A673 (cell line): Measurements from ENCODE around the gene PPP1R14B. TPM values are rescaled to one million over a fixed set of nuclear protein-coding genes. Genes with fewer than 3 reads are reported as not detected.
A peak's percentile ranks its signal among the peaks of the same experiment; 100 is the strongest.

Experiments
- Bru-seq: library from RNA; stranded (reverse); fragments of 400-500 nt; gene quantifications from one replicate; lab custom pipeline; 2021; lab: Mats Ljungman, UMichigan
- BruChase-seq, 2 experiments: library from RNA; stranded (reverse); fragments of 400-500 nt; gene quantifications; one replicate each; lab custom pipeline; 2021; lab: Mats Ljungman, UMichigan
- BruUV-seq: library from RNA; stranded (reverse); fragments of 400-500 nt; replicated peaks from 2 replicates; lab custom pipeline; 2021; lab: Mats Ljungman, UMichigan
- CTCF ChIA-PET: fragments of 300-600 bp; sonication (Branson Sonifier 250); formaldehyde crosslinking; loops from one replicate; lab custom pipeline; 2022; ENCODE audit warnings: antibody characterized with exemption; lab: Charles Lee
- POLR2A ChIA-PET: fragments of 300-600 bp; sonication (Branson Sonifier 250); formaldehyde crosslinking; loops from one replicate; lab custom pipeline; 2022; ENCODE audit warnings: antibody characterized with exemption; ENCODE audit not compliant: low non-redundant PET; lab: Charles Lee
- DNase-seq: peaks from one replicate; pipeline ENCODE4 v3.0.0-alpha.2; 2015; ENCODE audit warnings: low spot score
- H3K27ac ChIP-seq: fragments of 200-600 bp; sonication (generic); 2 replicates; pipeline ENCODE4 v1.5.1; 2016; ENCODE audit warnings: mixed run types, low read depth, mild to moderate bottlenecking, mixed read lengths, antibody characterized with exemption, low read length; ENCODE audit not compliant: poor library complexity, severe bottlenecking
- H3K27me3 ChIP-seq: fragments of 200-600 bp; sonication (generic); replicated peaks from 2 replicates; pipeline ENCODE4 v1.6.1; 2017; ENCODE audit warnings: mixed run types, low read depth, mild to moderate bottlenecking, mixed read lengths, antibody characterized with exemption, low read length; ENCODE audit not compliant: insufficient read depth, poor library complexity
- H3K36me3 ChIP-seq: fragments of 200-600 bp; sonication (generic); 2 replicates; pipeline ENCODE4 v1.6.1; 2016; ENCODE audit warnings: mixed run types, mild to moderate bottlenecking, mixed read lengths, antibody characterized with exemption, low read length; ENCODE audit not compliant: insufficient read depth, poor library complexity, severe bottlenecking
- H3K4me1 ChIP-seq: fragments of 200-600 bp; sonication (generic); 2 replicates; pipeline ENCODE4 v1.6.1; 2017; ENCODE audit warnings: mixed run types, mild to moderate bottlenecking, mixed read lengths, antibody characterized with exemption, low read length; ENCODE audit not compliant: insufficient read depth, poor library complexity, severe bottlenecking
- H3K4me3 ChIP-seq: fragments of 200-600 bp; sonication (generic); 2 replicates; pipeline ENCODE4 v1.5.1; 2016; ENCODE audit warnings: low read depth, mixed run types, mild to moderate bottlenecking, mixed read lengths, low read length; ENCODE audit not compliant: poor library complexity, severe bottlenecking
- H3K9me3 ChIP-seq: fragments of 200-600 bp; sonication (generic); 2 replicates; pipeline ENCODE4 v1.6.1; 2016; ENCODE audit warnings: mixed run types, low read depth, mild to moderate bottlenecking, mixed read lengths, antibody characterized with exemption, low read length; ENCODE audit not compliant: poor library complexity, severe bottlenecking
- EZH2 ChIP-seq: fragments of 200-600 bp; sonication (generic); IDR thresholded peaks from 2 replicates; pipeline ENCODE4 v1.6.1; 2017; ENCODE audit warnings: borderline replicate concordance, low read depth, mild to moderate bottlenecking, mixed read lengths, antibody characterized with exemption, low read length; ENCODE audit not compliant: poor library complexity, severe bottlenecking
- intact Hi-C: fragments of 100-400 bp; cut with micrococcal nuclease; formaldehyde crosslinking; loops from one replicate; pipeline ENCODE4 v1.10.0; 2022; ENCODE audit not compliant: unreplicated experiment
- long read RNA-seq: library from polyadenylated mRNA; stranded (forward); transcript quantifications from one replicate; pipeline ENCODE4 v2.0.0, GENCODE V29; 2022
- total RNA-seq: library from RNA; stranded (reverse); gene quantifications from 2 replicates; pipeline ENCODE4 v1.2.3, GENCODE V29; 2021
- TF ChIP-seq, protein P1 (sequence below): fragments of 300-800, 200-600 bp; sonication (generic); conservative IDR thresholded peaks from 2 replicates; pipeline ENCODE4 v1.5.1; 2017; ENCODE audit warnings: low read depth, mild to moderate bottlenecking, antibody characterized with exemption, low read length, moderate library complexity, mixed read lengths

The PPP1R14B gene, protein sequence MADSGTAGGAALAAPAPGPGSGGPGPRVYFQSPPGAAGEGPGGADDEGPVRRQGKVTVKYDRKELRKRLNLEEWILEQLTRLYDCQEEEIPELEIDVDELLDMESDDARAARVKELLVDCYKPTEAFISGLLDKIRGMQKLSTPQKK
- total RNA-seq (378 and 402 TPM in 2 replicates), Bru-seq, nascent RNA (percentile 85 among the genes with signal in this experiment), BruChase-seq, experiment 1, labeled RNA remaining after a 2-hour chase (percentile 80 among the genes with signal in this experiment), BruChase-seq, experiment 2, labeled RNA remaining after a 6-hour chase (percentile 91 among the genes with signal in this experiment)
- long read RNA-seq, transcript PPP1R14B-201 (4 exons, 982 nt) = major isoform, 559 of 572 reads
- long read RNA-seq, partial matches to known transcripts = 3 of 572 reads
- long read RNA-seq, other reads (novel, unspliced or antisense) = 9 of 572 reads

GRCh38 chr11:64246871-64247728, at the start of gene PPP1R14B:
PPP1R14B (minus strand) TSS chr11:64246943; CDS start chr11:64246673, 270 bp downstream.
- Histone ChIP-seq H3K27ac (peak within 1 kb of the TSS; percentile 92), H3K9me3 (no peaks in the 10 kb centered on the region), H3K4me3 (peak within 1 kb of the TSS; percentile 99), H3K36me3 (peaks cover 12% of the 10 kb centered on the region), H3K27me3 (no peaks in the 10 kb centered on the region), H3K4me1 (peaks cover 32% of the 10 kb centered on the region)
- no TSS peak for BruUV-seq
- TF ChIP-seq, protein P1, sequence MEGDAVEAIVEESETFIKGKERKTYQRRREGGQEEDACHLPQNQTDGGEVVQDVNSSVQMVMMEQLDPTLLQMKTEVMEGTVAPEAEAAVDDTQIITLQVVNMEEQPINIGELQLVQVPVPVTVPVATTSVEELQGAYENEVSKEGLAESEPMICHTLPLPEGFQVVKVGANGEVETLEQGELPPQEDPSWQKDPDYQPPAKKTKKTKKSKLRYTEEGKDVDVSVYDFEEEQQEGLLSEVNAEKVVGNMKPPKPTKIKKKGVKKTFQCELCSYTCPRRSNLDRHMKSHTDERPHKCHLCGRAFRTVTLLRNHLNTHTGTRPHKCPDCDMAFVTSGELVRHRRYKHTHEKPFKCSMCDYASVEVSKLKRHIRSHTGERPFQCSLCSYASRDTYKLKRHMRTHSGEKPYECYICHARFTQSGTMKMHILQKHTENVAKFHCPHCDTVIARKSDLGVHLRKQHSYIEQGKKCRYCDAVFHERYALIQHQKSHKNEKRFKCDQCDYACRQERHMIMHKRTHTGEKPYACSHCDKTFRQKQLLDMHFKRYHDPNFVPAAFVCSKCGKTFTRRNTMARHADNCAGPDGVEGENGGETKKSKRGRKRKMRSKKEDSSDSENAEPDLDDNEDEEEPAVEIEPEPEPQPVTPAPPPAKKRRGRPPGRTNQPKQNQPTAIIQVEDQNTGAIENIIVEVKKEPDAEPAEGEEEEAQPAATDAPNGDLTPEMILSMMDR = no peak
- no peak for TF ChIP-seq EZH2
- intact Hi-C loops = loop anchor here (5.0 kb wide), 1 partner anchor 40 kb away; the partner anchor contains the start of gene FERMT3
- peak; percentile 95 for DNase-seq
- CTCF ChIA-PET = interaction anchor here (0.6 kb wide), 1 partner anchor 43 kb away, joined by 3 read pairs; no protein-coding TSS in a partner anchor
- POLR2A ChIA-PET = no interaction called here

DNA sequence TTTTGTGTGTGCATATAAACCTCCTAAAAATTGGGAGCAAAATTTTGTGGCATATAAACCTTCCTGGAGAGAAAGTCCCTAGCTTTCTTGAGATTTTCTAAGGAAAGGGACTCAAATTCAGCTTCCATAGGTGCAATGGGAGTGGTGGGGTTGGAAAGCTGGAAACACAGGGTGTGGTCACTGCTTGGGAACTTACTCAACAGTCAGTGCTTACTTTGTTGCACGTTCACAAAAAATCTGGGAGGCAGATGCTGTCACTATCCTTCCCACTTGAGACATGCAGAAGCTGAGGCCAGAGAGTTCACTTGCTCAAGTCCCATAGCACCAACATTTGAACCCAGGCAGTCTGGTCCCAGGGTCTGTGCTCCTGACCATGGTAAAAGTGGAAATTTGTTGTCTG, 49.5 kb upstream of the PPP1R14B start:
- CTCF ChIA-PET = no interaction called here
- TF ChIP-seq, protein P1 = no peak
- no peak for TF ChIP-seq EZH2
- no TSS peak for BruUV-seq

DNA sequence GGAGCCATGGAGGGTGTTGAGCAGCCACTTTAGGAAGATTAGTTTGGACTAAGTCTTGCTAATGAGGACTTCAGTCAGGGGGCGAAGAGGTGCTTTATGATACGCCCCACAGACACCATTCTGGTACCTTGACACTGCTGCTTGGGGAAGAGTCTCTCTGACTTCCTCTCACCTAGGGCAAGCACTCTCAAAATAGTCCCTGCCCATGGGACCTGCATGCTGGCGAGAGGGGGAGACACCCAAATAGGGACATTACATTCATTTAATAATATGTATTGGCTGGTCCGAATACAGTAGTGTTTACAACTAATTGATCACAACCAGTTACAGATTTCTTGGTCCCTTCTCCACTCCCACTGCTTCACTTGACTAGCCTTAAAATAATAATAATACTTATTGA, 49.0 kb upstream of the PPP1R14B start:
- POLR2A ChIA-PET = no interaction called here
- Histone ChIP-seq H3K27ac (no peak overlapping the region), H3K4me3 (no peak overlapping the region), H3K27me3 (peaks cover 41% of the 10 kb centered on the region), H3K4me1 (peaks cover 24% of the 10 kb centered on the region), H3K36me3 (no peaks in the 10 kb centered on the region), H3K9me3 (no peaks in the 10 kb centered on the region)
- DNase-seq = no peak
- no TSS peak for BruUV-seq
- intact Hi-C loops = no loop called here
- TF ChIP-seq, protein P1 = no peak
- no peak for TF ChIP-seq EZH2
- CTCF ChIA-PET = no interaction called here

More for the DNA sequence above, 49.5 kb upstream of the PPP1R14B start:
- peaks cover 25% of the 10 kb centered on the region for H3K4me1 ChIP-seq
- POLR2A ChIA-PET = no interaction called here
- intact Hi-C loops = no loop called here
- no peak overlapping the region for H3K4me3 ChIP-seq
- no peak overlapping the region for H3K27ac ChIP-seq
- no peaks in the 10 kb centered on the region for H3K36me3 ChIP-seq
- peaks cover 36% of the 10 kb centered on the region for H3K27me3 ChIP-seq
- H3K9me3 ChIP-seq = no peaks in the 10 kb centered on the region
- DNase-seq = no peak
